ENCODE data around the gene COTL1.

- TF ChIP-seq MLX (CRISPR knock-in tag; IDR thresholded peaks at IDR 0.05) (no peak), NFYB (CRISPR knock-in tag; conservative IDR thresholded peaks at IDR 0.05; ENCODE audit: low read depth) (peak; percentile 85), ATF2 (CRISPR knock-in tag; IDR thresholded peaks at IDR 0.05; ENCODE audit: borderline replicate concordance, low read depth) (no peak), NFE2L1 (CRISPR knock-in tag; IDR thresholded peaks at IDR 0.05) (no peak)
Measured at GRCh38 chr16:84617791-84618580, at the start of gene COTL1.

Data from WTC11 (cell line).